ENCODE results near the gene LYPD1. TPM values are rescaled to one million over a fixed set of nuclear protein-coding genes. Genes with fewer than 3 reads are reported as not detected.

LYPD1 gene
- total and polyA plus RNA-seq, 9 of the 15 experiments (the other 6 are each of a cell fraction or from before 2014, with no cell fraction given) = not detected

- TF ChIP-seq ZBTB2 (IDR thresholded peaks at IDR 0.05) (no peak), ZNF124 (CRISPR knock-in tag; IDR thresholded peaks at IDR 0.05) (no peak), BCLAF1 (IDR thresholded peaks at IDR 0.05; ENCODE audit: borderline replicate concordance in 1 of 2, control insufficient read depth in 1 of 2, low read depth in 2 of 2, low read length in 1 of 2) (no peak)
Measured at GRCh38 chr2:132604561-132604960, 65.4 kb downstream of the LYPD1 start (continued).

GRCh38 chr2:132599556-132599955, 70.4 kb downstream of the LYPD1 start:
- no peak for DNase-seq (ENCODE audit: extremely low read depth in 1 of 4, low spot score in 3 of 4)
- FAIRE-seq = no peak
- no peaks in the 10 kb centered on the region for H3K79me2 ChIP-seq (ENCODE audit: control insufficient read depth, insufficient read depth, low read length)
- CTCF ChIA-PET (ENCODE audit: low intra/inter-chr PET ratio) = no interaction called here
- H3K27me3 ChIP-seq (ENCODE audit: control insufficient read depth in 2 of 2, insufficient read depth in 2 of 2, low read length in 2 of 2) = no peaks in the 10 kb centered on the region
- H3K9me1 ChIP-seq (ENCODE audit: control insufficient read depth, insufficient read depth, low read length) = no peaks in the 10 kb centered on the region
- POLR2A ChIA-PET = no interaction called here
- no peak overlapping the region for H3K4me2 ChIP-seq (ENCODE audit: insufficient read depth, low read length)
- H3K4me3 ChIP-seq = no peak overlapping the region
- ATAC-seq = no peak
- H3K36me3 ChIP-seq (ENCODE audit: control insufficient read depth, insufficient read depth, low read length) = no peaks in the 10 kb centered on the region
- WGBS (ENCODE audit: insufficient coverage, low coverage, missing lambda C conversion rate) = 0% methylated on average over 4 of the region's 4 CpGs
- H3K9ac ChIP-seq (ENCODE audit: insufficient read depth in 1 of 2, low read depth in 2 of 2, low read length in 2 of 2) = no peak overlapping the region
- no peak overlapping the region for H3K27ac ChIP-seq (ENCODE audit: extremely low read depth, low read depth, low read length)
- no TSS peak for BruUV-seq (replicated peaks)
- no peak overlapping the region for H2AFZ ChIP-seq (ENCODE audit: low read depth, low read length)
- H4K20me1 ChIP-seq (replicated peaks; ENCODE audit: control insufficient read depth, insufficient read depth, low read length) = no peaks in the 10 kb centered on the region
- in situ Hi-C loops (cut with MboI) (no loop called here), intact Hi-C loops (cut with micrococcal nuclease) (no loop called here)
- no peaks in the 10 kb centered on the region for H3K4me1 ChIP-seq (replicated peaks in 1 of 2; ENCODE audit: control insufficient read depth in 2 of 2, insufficient read depth in 2 of 2, low read length in 2 of 2)
- H3K9me3 ChIP-seq (replicated peaks; ENCODE audit: control insufficient read depth, insufficient read depth, low read depth, low read length) = no peaks in the 10 kb centered on the region
- TF ChIP-seq RAD21 (CRISPR knock-in tag; conservative IDR thresholded peaks at IDR 0.05 in 1 of 2, IDR thresholded peaks at IDR 0.05 in 1 of 2) = no peak
- TF ChIP-seq TAF9B (IDR thresholded peaks at IDR 0.05; ENCODE audit: partially characterized antibody) = no peak
- TF ChIP-seq PHF8 (IDR thresholded peaks at IDR 0.05; ENCODE audit: borderline replicate concordance, low read length) = no peak
- no peak for TF ChIP-seq RERE (CRISPR knock-in tag; IDR thresholded peaks at IDR 0.05; ENCODE audit: borderline replicate concordance)
- TF ChIP-seq KAT2B (IDR thresholded peaks at IDR 0.05; ENCODE audit: low read depth, low read length) = no peak
- TF ChIP-seq KLF6 (CRISPR knock-in tag; IDR thresholded peaks at IDR 0.05; ENCODE audit: borderline replicate concordance) = no peak
- TF ChIP-seq U2AF1 (optimal IDR thresholded peaks at IDR 0.05; ENCODE audit: low read depth, low read length) = no peak
- no peak for TF ChIP-seq POLR2B (IDR thresholded peaks at IDR 0.05; ENCODE audit: low read depth, partially characterized antibody)
